GM19240 (cell line): ENCODE data around the gene SLC25A23.
"Not testable (repeated sequence)": the region's sequence is repeated elsewhere in the genome, so short reads cannot be mapped to it uniquely, and the experiment has no call there.

ENCODE experiments used
- DNase-seq: peaks from one replicate; pipeline ENCODE4 v3.0.0; 2011; ENCODE audit warnings: low spot score; ENCODE audit not compliant: insufficient read length

Gene SLC25A23

DNA sequence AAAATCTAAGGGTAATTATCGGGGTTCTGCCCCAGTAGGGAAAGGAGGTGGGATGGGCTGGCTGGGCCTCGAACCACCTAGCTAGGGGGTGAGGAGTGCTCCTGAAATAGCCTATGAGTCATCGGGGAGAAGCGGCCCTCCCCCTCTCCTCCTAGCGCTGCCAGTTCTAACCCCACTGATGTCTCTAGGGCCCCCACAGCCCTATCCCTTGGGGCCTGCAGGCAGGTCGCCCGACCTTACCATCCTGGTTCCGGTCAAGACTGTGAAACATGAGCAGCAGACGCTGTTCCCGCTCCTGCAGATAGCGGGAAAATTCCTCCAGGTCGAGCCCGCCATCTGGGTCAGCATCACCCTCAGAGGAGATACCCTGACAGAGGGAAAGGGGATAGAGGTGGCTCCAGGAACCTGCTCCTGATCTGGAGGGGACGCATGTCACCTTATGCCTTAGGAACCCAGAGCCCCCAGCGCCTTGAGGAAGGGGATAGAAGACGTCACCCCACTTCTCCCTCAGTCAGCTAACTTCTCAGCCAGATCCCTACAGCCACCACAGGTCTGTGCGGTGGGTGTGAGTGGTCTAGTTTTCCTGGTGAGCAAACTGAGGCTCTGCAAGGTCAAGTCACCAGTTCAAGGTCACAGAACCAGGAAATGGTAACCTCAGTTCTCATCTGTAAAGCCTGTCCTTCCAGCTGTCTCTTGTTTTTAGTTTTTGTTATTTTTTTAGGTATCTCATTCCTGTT, 1.5 kb downstream of the SLC25A23 start:
- no peak for DNase-seq

- DNase-seq = no peak
Measured at GRCh38 chr19:6455924-6456323, 3.7 kb downstream of the SLC25A23 start.

- no peak for DNase-seq
Measured at GRCh38 chr19:6453951-6454565, 5.5 kb downstream of the SLC25A23 start.

- no peak for DNase-seq
Measured at GRCh38 chr19:6452899-6453298, 6.7 kb downstream of the SLC25A23 start.

DNA sequence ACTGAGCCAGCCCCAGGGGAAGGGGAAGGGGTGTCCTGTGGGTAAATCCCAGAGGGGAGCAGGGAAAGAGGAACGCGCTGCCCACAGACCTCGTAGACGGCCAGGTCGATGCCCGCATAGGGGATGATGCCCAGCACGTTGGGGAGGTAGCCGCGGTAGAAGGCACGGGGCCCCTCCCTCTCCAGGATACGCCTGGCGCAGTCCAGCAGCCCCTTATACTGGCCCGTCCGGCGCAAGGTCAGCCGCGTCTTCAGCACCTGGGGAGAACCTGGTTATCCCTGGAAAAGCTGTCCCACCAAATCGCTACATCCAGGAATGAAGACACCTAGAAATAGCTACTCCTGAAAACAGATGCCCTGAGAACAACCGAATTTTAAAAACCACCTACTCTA, 7.4 kb downstream of the SLC25A23 start:
- no peak for DNase-seq

DNA sequence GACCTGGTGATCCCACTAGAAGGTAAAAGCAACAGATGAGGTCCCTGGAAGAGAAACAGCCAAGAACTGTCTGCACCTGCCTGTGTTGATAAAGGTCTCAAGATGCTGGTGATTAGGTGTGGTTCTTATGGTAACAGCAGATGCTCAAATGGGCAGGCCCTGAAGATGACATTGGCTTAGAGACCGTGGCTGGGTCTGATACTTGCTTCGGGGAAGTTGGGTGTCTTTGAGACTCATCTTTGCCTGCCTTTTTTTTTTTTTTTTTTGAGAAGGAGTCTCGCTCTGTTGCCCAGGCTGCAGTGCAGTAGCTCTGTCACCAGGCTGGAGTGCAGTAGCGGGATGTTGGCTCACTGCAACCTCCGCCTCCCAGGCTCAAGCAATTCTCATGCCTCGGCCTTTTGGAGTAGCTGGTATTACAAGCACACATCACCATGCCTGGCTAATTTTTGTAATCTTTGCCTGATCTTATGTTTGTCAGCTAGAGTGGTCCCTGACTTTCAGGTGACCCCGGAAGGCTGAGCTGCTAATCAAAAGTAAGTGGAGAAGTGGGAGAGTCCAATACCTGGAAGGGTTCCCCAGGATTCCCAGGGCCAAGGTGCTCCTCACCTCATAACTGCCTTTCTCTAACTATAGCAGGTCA, 7.9 kb downstream of the SLC25A23 start:
- DNase-seq = no peak

DNA sequence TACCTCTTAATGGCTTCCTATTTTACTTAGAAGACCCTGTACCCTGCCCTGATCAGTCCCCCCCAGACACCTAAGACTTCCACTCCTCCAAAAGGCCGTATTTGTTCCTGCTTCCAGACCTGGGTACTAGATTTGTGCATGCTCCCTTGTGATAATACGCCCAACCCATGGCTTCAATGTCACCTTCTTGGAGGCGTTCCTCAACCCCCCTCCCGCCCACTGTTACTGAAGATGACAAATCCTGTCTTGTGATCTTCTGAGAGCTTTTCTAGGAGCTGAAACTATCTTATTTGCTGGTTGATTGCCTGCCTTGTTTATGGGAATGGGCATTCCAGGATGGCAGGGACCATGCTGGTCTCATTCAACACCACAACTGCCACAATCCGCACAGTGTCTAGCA, 9.4 kb downstream of the SLC25A23 start:
- DNase-seq = no peak

DNA sequence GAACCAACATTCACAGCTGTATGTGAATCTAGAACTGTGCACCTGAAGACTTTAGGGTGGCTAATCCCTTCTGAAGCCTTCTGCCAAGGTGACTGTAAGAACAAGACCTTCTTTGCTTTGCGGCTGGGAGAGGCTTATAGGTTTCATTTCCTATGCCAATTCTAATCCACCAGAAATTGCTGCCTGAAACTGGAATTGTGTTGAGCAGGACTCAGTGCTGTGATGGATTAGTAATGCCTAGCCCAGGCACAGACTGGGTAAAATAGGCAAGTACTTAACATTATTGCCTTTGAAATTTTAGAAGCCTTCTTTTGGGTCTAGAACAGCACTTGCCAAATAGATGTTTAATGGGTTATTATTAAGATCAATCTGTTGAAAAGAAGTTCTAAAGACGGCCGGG, 11.5 kb downstream of the SLC25A23 start:
- no peak for DNase-seq

DNA sequence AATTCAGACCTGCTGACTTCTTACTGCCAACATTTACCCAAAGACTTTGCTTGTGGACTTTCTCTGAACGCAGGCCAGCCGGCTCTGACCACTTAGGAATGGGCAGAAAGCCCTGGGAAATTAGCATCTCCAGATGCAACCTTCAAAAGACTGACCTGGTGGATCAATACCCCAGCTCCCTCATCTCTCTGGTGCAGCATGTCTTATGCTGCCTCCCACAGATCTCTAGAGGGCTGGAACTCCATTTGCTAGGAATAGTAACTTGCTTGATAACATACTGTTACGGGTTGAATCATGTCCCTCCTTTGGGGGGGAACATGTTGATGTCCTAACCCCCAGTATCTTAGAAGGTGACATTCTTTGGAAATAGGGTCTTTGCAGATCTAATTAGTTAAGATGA, 13.1 kb downstream of the SLC25A23 start:
- no peak for DNase-seq

DNA sequence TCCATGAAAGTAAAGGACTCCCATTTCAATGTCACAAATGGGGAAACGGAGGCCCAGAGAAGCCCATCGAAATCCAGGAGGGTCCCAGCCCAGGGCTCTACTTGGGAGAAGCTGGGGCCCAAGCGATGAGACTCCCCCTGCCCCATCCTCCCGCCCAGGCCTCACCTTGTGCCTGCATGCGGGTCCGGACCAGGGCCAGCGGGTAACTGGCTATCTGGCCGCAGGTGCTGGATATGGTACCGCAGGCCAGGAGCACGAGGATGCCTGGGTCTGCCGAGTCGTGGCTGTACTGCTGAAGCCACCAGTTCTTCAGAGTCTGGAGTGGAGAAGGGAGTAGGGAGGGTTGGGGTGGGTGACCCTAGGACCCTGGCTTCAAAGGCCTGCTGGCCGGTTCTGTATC, 15.6 kb downstream of the SLC25A23 start:
- DNase-seq = no peak

DNA sequence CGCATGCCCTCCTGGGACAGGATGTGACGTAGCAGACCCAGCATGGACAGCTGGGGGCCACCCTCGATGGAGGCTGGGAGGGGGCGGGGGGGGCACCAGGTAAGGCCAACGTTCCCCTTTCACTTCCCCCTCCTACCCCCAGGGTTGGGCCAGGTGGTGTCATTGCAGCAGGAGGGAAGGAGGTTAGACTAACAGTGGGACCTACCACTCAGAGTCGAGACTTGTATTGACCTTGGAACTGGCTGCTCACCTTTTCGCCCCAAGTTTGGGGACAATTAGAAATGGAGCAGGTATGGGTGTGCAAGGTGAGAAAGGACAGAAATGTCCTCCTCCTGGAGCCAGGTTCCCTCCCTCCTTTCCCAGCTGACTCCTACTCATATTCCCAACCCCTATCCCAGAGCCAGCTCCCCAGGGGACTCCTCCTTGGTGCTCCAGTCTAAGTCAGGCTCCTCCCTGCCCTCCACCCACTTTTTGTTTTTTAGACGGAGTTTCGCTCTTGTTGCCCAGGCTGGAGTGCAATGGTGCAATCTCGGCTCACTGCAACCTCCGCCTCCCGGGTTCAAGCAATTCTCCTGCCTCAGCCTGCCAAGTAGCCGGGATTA, 17.4 kb downstream of the SLC25A23 start:
- no peak for DNase-seq

- DNase-seq = no peak
Measured at GRCh38 chr19:6440905-6441304, 18.7 kb downstream of the SLC25A23 start.

DNA sequence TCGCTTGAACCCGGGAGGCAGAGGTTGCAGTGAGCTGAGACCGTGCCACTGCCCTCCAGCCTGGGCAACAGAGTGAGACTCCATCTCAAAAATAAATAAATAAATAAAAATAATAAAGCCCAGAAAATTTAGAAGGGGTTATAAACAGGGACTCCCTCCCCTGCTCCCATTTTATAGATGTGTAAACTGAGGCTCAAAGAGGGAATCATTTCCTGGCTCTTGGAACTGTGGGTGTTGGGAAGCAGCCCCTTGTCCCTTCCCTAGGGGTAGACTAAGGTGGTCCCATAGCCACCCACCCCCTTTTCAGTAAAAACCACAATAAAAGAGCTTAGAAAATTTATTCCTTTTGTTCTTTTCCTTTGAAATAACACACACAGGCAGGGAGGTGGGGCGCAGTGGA, 19.8 kb downstream of the SLC25A23 start:
- DNase-seq = no peak

DNA sequence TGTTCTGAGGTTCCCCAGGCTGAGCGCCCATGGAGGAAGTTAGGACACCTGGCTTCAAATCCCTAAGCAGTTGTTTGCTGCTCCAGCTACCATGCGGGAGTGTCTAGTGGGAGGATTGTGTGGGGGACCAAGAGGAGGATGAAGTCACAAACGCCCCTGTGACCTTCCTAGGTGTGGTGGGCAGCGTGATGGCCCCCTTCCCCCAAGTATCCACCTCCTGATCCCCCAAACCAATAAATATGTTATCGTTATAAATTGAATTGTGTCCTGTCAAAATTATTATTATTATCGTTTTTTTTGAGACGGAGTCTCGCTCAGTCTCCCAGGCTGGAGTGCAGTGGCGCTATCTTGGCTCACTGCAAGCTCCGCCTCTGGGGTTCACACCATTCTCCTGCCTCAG, 25.9 kb downstream of the SLC25A23 start, which contains the start of gene SLC25A41:
Gene SLC25A41 (minus strand): TSS at position 101 of the 400 bp plus-strand sequence. CDS start 70 bp downstream, at position 31.
- DNase-seq = no peak

DNA sequence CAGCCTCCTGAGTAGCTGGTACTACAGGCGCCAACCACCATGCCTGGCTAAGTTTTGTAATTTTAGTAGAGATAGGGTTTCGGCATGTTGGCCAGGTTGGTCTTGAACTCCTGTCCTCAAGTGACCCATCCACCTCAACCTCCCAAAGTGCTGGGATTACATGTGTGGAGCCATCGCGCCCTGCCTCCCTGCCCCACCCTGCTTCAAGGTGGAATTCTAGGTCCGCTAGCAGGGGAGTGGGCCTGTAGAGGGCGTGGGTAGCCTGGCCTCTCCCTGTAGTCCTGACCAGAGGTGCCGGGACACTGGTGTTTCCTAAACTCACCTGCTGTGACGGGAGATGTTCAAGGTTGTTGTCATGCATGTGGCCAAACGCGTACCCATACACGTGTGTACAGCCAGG, 26.4 kb downstream of the SLC25A23 start:
- DNase-seq = no peak

- DNase-seq = no peak
Measured at GRCh38 chr19:6431891-6432290, 27.7 kb downstream of the SLC25A23 start.

DNA sequence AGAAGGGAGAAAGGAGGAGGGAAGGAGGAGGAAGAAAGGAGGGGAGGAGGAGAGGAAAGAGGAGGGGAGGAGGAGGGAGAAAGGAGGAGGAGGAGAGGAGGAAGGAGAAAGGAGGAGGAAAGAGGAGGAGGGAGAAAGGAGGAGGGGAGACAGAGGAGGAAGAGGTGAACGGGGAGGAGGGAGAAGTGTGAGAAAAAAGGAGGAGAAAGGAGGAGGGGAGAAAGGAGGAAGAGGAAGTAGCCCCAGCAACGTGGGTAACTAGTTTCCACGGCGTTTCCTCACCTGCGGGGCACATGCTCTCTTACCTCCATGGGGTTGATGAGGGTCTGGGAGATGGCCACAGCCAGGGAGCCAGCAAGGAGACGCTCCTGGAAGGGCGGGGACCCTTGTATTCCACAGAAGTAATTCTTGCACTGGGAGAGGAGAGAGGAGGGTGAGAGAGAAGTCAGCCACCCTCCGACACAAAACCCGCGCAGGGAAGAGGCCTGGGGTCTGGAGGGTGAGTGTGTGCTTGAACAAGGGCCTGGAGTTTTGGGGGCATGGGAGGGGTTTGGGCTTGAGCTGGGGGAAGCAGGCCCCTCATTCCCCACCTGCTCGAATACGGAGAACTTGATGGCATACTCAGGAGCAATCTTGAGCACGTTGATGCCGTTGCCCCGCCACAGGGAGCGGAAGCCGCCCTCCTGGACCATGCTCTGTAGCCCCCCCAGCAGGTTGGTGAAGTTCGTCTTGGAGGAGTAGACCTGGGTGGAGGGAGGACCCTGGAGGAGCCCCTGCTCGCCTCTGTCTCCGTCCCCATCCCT, 30.0 kb downstream of the SLC25A23 start:
- no peak for DNase-seq

DNA sequence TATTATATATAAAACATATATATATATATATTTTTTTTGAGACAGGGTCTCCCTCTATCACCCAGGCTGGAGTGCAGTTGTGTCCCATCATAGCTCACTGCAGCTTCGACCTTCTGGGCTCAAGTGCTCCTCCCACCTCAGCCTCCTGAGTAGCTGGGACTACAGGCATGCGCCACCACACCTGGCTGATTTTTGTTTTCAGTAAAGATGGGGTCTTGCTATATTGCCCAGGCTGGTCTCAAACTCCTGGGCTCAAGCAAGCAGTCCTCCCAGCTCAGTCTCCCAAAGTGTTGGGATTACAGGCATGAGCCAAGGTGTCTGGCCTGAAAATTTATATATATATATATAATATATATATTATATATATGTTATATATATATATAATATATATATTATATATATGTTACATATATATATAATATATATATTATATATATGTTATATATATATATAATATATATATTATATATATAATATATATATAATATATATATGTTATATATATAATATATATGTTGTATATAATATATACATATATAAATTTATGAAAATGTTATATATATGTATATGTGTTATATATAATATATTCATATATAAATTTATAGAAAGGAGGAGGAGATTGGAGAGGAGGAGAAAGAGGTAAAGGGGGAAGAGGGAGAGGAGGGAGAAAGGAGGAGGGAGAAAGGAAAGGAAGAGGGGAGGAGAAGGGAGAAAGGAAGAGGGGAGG, 30.7 kb downstream of the SLC25A23 start:
- not testable (repeated sequence) for DNase-seq

DNA sequence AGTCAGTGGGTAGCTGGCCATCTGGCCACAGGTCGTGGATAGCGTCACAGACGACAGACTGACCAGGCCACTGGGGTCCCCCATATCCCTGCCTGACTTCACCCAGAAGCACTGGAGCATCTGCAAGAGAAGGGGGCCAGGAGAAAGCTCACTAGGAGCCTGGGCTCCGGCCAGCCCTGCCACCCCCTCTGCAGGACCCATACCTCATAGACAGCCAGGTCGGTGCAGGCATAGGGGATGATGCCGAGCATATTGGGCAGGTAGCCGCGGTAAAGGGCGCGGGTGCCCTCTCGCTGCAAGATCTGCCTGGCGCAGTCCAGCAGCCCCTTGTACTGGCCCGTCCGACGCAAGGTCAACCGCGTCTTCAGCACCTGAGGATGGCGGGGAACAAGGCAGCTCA, 32.5 kb downstream of the SLC25A23 start:
- no peak for DNase-seq

- no peak for DNase-seq
Measured at GRCh38 chr19:6425732-6426620, 33.6 kb downstream of the SLC25A23 start.
